Neuronal stem cell (in vitro differentiated cells): ENCODE data around the gene CTNNBL1.

Source experiments
- DNase-seq: peaks from one replicate; pipeline ENCODE4 v3.0.0-alpha.2; 2013; ENCODE audit warnings: low spot score
- H2AFZ ChIP-seq: one replicate; pipeline ENCODE4 v1.6.1; 2013; ENCODE audit warnings: mild to moderate bottlenecking, low read length, inconsistent platforms
- H2AK5ac ChIP-seq: 2 replicates; pipeline ENCODE4 v1.6.1; 2013; ENCODE audit warnings: low read depth, mild to moderate bottlenecking, inconsistent platforms, low read length, moderate library complexity, mixed read lengths
- H2BK120ac ChIP-seq: 2 replicates; pipeline ENCODE4 v1.6.1; 2013; ENCODE audit warnings: low read depth, mild to moderate bottlenecking, inconsistent platforms, low read length, moderate library complexity, mixed read lengths
- H2BK12ac ChIP-seq: one replicate; pipeline ENCODE4 v1.6.1; 2013; ENCODE audit warnings: low read length, inconsistent platforms
- H2BK15ac ChIP-seq: 2 replicates; pipeline ENCODE4 v1.6.1; 2013; ENCODE audit warnings: mild to moderate bottlenecking, low read length, inconsistent platforms, mixed read lengths
- H2BK5ac ChIP-seq: one replicate; pipeline ENCODE4 v1.6.1; 2013; ENCODE audit warnings: inconsistent platforms, mild to moderate bottlenecking, low read length, moderate library complexity
- H3K14ac ChIP-seq: one replicate; pipeline ENCODE4 v1.6.1; 2013; ENCODE audit warnings: low read length, inconsistent platforms
- H3K18ac ChIP-seq: 2 replicates; pipeline ENCODE4 v1.6.1; 2013; ENCODE audit warnings: low read length, inconsistent platforms
- H3K23ac ChIP-seq: 2 replicates; pipeline ENCODE4 v1.6.1; 2013; ENCODE audit warnings: low read depth, mild to moderate bottlenecking, mixed read lengths, low read length, inconsistent platforms; ENCODE audit not compliant: poor library complexity
- H3K27ac ChIP-seq: replicated peaks from 3 replicates; pipeline ENCODE4 v1.5.1; 2013; ENCODE audit warnings: low read length, inconsistent platforms
- H3K27me3 ChIP-seq, 3 experiments: 2 replicates each; pipeline ENCODE4 v1.6.1; 2013; ENCODE audit warnings: low read length in 3 of 3, mild to moderate bottlenecking in 2 of 3, inconsistent platforms in 1 of 3, low read depth in 1 of 3, mixed read lengths in 1 of 3, moderate library complexity in 1 of 3; ENCODE audit not compliant: control insufficient read depth in 3 of 3, insufficient read depth in 3 of 3
- H3K36me3 ChIP-seq, 2 donors: replicated peaks in 1 of 2; 2 replicates each; pipeline ENCODE4 v1.6.1; 2013; ENCODE audit warnings: low read length in 2 of 2; ENCODE audit not compliant: control insufficient read depth in 2 of 2, insufficient read depth in 2 of 2
- H3K4ac ChIP-seq: 2 replicates; pipeline ENCODE4 v1.6.1; 2013; ENCODE audit warnings: inconsistent platforms, mild to moderate bottlenecking, low read length, moderate library complexity
- H3K4me1 ChIP-seq, 2 donors: 1 replicate in 1 of 2; 2 replicates in 1 of 2; pipeline ENCODE4 v1.6.1; 2013; ENCODE audit warnings: low read length in 2 of 2, low read depth in 1 of 2; ENCODE audit not compliant: control insufficient read depth in 2 of 2, insufficient read depth in 1 of 2
- H3K4me2 ChIP-seq: one replicate; pipeline ENCODE4 v1.6.1; 2013; ENCODE audit warnings: mild to moderate bottlenecking, low read length, inconsistent platforms; ENCODE audit not compliant: insufficient read depth, poor library complexity, severe bottlenecking
- H3K4me3 ChIP-seq, 2 donors: 2 replicates each; pipeline ENCODE4 v1.5.1; 2013; ENCODE audit warnings: low read length in 2 of 2, mild to moderate bottlenecking in 2 of 2, inconsistent platforms in 1 of 2, moderate library complexity in 1 of 2
- H3K79me1 ChIP-seq: one replicate; pipeline ENCODE4 v1.6.1; 2013; ENCODE audit warnings: low read depth, mild to moderate bottlenecking, inconsistent platforms, low read length, moderate library complexity
- H3K9ac ChIP-seq: one replicate; pipeline ENCODE4 v1.6.1; 2013; ENCODE audit warnings: mild to moderate bottlenecking, low read depth, low read length, inconsistent platforms; ENCODE audit not compliant: poor library complexity
- H3K9me3 ChIP-seq, 2 donors: replicated peaks in 1 of 2; 2 replicates each; pipeline versions ENCODE3 to v1.6.1; 2013; ENCODE audit warnings: low read length in 2 of 2, mild to moderate bottlenecking in 2 of 2, inconsistent platforms in 1 of 2, low read depth in 1 of 2, mixed read lengths in 1 of 2, moderate library complexity in 1 of 2; ENCODE audit not compliant: control insufficient read depth in 2 of 2, insufficient read depth in 1 of 2
- H4K8ac ChIP-seq: one replicate; pipeline ENCODE4 v1.6.1; 2013; ENCODE audit warnings: low read depth, mild to moderate bottlenecking, inconsistent platforms, low read length, moderate library complexity
- H4K91ac ChIP-seq: one replicate; pipeline ENCODE4 v1.6.1; 2013; ENCODE audit warnings: low read length, low read depth, mild to moderate bottlenecking, inconsistent platforms; ENCODE audit not compliant: poor library complexity
- WGBS, 2 donors: extraction: QIAGEN DNeasy Blood & Tissue Kit; methylation state at CpG; one replicate each; pipeline ENCODE4 v1.1.7; 2013; ENCODE audit warnings: missing lambda C conversion rate in 2 of 2, mixed read lengths in 1 of 2; ENCODE audit not compliant: insufficient read length in 2 of 2, insufficient replicate concordance in 1 of 2; ENCODE audit errors: extremely low coverage in 2 of 2; 5-methylcytosine and 5-hydroxymethylcytosine counted together

Gene CTNNBL1

GRCh38 chr20:37759052-37759553 is 65.3 kb downstream of the CTNNBL1 start:
- Histone ChIP-seq H3K4ac (no peak overlapping the region), H2AFZ (no peak overlapping the region), H2AK5ac (no peak overlapping the region), H3K9ac (no peak overlapping the region), H3K4me1 (peaks cover 0 to 11% of the 10 kb centered on the region in 2 donors), H4K8ac (no peak overlapping the region), H2BK12ac (no peak overlapping the region), H3K4me2 (no peak overlapping the region), H3K27me3 (no peaks in the 10 kb centered on the region), H3K4me3 (no peak overlapping the region), H3K14ac (no peak overlapping the region), H3K27ac (no peak overlapping the region), H3K36me3 (peaks cover 2 to 16% of the 10 kb centered on the region in 2 donors), H2BK120ac (no peak overlapping the region), H2BK15ac (no peak overlapping the region), H3K18ac (no peak overlapping the region), H2BK5ac (no peak overlapping the region), H4K91ac (no peak overlapping the region), H3K79me1 (no peaks in the 10 kb centered on the region), H3K9me3 (no peaks in the 10 kb centered on the region), H3K23ac (no peak overlapping the region)
- no CpG with 5 or more reads among the region's 6 CpGs for WGBS, 2 donors
- DNase-seq: no peak

DNA sequence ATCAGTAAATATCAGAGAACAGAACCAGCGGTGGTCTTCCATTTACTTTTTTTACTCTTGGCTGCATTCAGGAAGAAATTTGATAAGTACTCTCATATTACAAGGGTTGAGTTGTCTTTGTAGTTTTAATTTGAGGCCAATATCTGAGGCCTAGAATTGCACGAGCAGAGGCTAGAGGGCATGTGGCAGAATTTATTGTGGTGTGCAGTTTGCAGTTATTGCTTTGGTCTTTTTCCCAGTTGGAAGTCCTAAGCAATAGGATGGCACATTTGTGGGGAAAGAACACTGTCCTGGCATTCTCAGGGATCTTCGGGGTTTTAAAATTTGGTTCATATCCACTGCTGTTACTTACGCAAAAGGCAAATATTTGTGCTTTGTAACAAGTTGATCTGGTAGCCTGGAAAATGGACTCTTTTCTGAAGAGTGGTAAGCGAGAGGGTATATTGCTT is 66.0 kb downstream of the CTNNBL1 start:
- no peak overlapping the region for H2BK120ac ChIP-seq
- H3K27me3 ChIP-seq: no peaks in the 10 kb centered on the region
- H2AK5ac ChIP-seq: no peak overlapping the region
- no peak overlapping the region for H3K4ac ChIP-seq
- no peak overlapping the region for H3K4me2 ChIP-seq
- no CpG with 5 or more reads among the region's 5 CpGs for WGBS, 2 donors
- no peak for DNase-seq
- H3K18ac ChIP-seq: no peak overlapping the region
- H3K36me3 ChIP-seq: peaks cover 2 to 16% of the 10 kb centered on the region in 2 donors
- peaks cover 0 to 11% of the 10 kb centered on the region in 2 donors for H3K4me1 ChIP-seq
- no peak overlapping the region for H4K8ac ChIP-seq
- H3K79me1 ChIP-seq: no peaks in the 10 kb centered on the region
- H2BK15ac ChIP-seq: no peak overlapping the region
- H2AFZ ChIP-seq: no peak overlapping the region
- H3K27ac ChIP-seq: no peak overlapping the region
- H3K9ac ChIP-seq: no peak overlapping the region
- no peak overlapping the region for H3K14ac ChIP-seq
- no peak overlapping the region for H3K4me3 ChIP-seq
- H4K91ac ChIP-seq: no peak overlapping the region
- no peaks in the 10 kb centered on the region for H3K9me3 ChIP-seq
- no peak overlapping the region for H2BK5ac ChIP-seq
- H3K23ac ChIP-seq: no peak overlapping the region
- H2BK12ac ChIP-seq: no peak overlapping the region

GRCh38 chr20:37760322-37760721 is 66.5 kb downstream of the CTNNBL1 start:
- Histone ChIP-seq H4K8ac (no peak overlapping the region), H2BK12ac (no peak overlapping the region), H3K4me3 (no peak overlapping the region), H4K91ac (no peak overlapping the region), H3K79me1 (no peaks in the 10 kb centered on the region), H3K23ac (no peak overlapping the region), H2AFZ (no peak overlapping the region), H3K9me3 (no peaks in the 10 kb centered on the region), H3K14ac (no peak overlapping the region), H3K27ac (no peak overlapping the region), H3K18ac (no peak overlapping the region), H3K4me2 (no peak overlapping the region), H3K27me3 (no peaks in the 10 kb centered on the region), H3K4ac (no peak overlapping the region), H2BK5ac (no peak overlapping the region), H2AK5ac (no peak overlapping the region), H3K4me1 (peaks cover 0 to 11% of the 10 kb centered on the region in 2 donors), H3K9ac (no peak overlapping the region), H3K36me3 (peaks cover 2 to 21% of the 10 kb centered on the region in 2 donors), H2BK15ac (no peak overlapping the region), H2BK120ac (no peak overlapping the region)
- DNase-seq: no peak
- no CpG with 5 or more reads among the region's 2 CpGs for WGBS, 2 donors

DNA sequence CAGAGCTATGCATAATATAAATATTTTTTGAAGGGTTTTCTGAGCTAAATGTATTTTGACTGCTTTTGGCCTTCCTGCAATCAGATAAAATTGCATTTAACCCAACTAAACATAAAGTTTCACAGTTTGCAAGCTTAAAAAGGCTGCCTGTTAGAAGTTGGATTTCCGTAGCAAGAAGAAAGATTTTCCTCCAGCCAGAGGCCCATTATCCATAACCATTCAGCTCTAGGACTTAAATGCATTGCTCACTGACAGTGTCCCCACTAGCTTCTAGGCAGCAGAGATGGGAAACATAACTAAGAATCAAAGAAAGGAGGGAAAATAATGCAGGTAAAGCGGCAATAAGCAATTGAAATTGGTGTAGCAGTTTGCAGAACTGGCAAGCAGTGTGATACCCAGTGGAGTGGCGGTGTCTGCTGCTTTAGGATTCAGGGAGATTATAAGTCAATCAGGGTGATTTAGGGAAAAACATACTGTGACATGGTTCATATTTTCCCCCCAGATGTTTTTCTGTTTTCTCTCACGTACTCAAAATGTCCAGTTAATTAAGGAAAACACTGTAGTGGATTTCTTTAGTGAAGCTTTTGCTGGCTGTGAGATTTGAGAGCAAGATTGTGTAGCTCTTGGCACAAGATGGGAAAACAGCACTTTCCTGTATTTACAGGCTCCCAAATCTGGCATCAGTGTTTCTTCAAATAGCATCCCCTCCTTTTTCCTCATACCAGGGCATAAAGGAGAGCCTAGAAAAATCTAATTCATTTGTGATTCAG is 69.1 kb downstream of the CTNNBL1 start:
- no peaks in the 10 kb centered on the region for H3K79me1 ChIP-seq
- no peak overlapping the region for H4K8ac ChIP-seq
- H3K36me3 ChIP-seq: peaks cover 2 to 20% of the 10 kb centered on the region in 2 donors
- no peak overlapping the region for H2BK15ac ChIP-seq
- no peak overlapping the region for H2BK120ac ChIP-seq
- H3K18ac ChIP-seq: no peak overlapping the region
- H3K14ac ChIP-seq: no peak overlapping the region
- H3K27me3 ChIP-seq: no peaks in the 10 kb centered on the region
- no peak overlapping the region for H3K4me2 ChIP-seq
- no peaks in the 10 kb centered on the region for H3K9me3 ChIP-seq
- no peak overlapping the region for H3K23ac ChIP-seq
- H3K4me3 ChIP-seq: no peak overlapping the region
- H3K27ac ChIP-seq: no peak overlapping the region
- no CpG with 5 or more reads among the region's 4 CpGs for WGBS, 2 donors
- H2BK12ac ChIP-seq: no peak overlapping the region
- H2AK5ac ChIP-seq: no peak overlapping the region
- H4K91ac ChIP-seq: no peak overlapping the region
- H3K4me1 ChIP-seq: peaks cover 0 to 11% of the 10 kb centered on the region in 2 donors
- no peak overlapping the region for H2AFZ ChIP-seq
- no peak overlapping the region for H3K9ac ChIP-seq
- DNase-seq: no peak
- no peak overlapping the region for H2BK5ac ChIP-seq
- H3K4ac ChIP-seq: no peak overlapping the region
